Rectal smooth muscle tissue (tissue), 1 donor: ENCODE data around the gene HSPG2.
A peak's percentile ranks its signal among the peaks of the same experiment; 100 is the strongest.

ENCODE experiments used
- H3K27ac ChIP-seq: one replicate; pipeline ENCODE4 v1.7.0; 2013; ENCODE audit warnings: low read depth, low read length, inconsistent platforms
- H3K27me3 ChIP-seq: one replicate; pipeline ENCODE4 v1.7.0; 2013; ENCODE audit warnings: low read length; ENCODE audit not compliant: control insufficient read depth, insufficient read depth
- H3K36me3 ChIP-seq: one replicate; pipeline ENCODE4 v1.7.0; 2013; ENCODE audit warnings: low read length; ENCODE audit not compliant: control insufficient read depth, insufficient read depth
- H3K4me1 ChIP-seq: one replicate; pipeline ENCODE4 v1.7.0; 2013; ENCODE audit warnings: low read length; ENCODE audit not compliant: control insufficient read depth, insufficient read depth
- H3K4me3 ChIP-seq: one replicate; pipeline ENCODE4 v1.7.0; 2013; ENCODE audit warnings: low read length
- H3K9ac ChIP-seq: one replicate; pipeline ENCODE4 v1.7.0; 2013; ENCODE audit warnings: low read length

HSPG2 gene

GRCh38 chr1:21894034-21894881, 42.9 kb downstream of the HSPG2 start:
- Histone ChIP-seq H3K36me3 (peaks cover 33% of the 10 kb centered on the region), H3K4me1 (peaks cover 49% of the 10 kb centered on the region), H3K27me3 (no peaks in the 10 kb centered on the region), H3K4me3 (no peak overlapping the region), H3K9ac (peak overlapping the region; percentile 19), H3K27ac (peak overlapping the region; percentile 93)

- no peak overlapping the region for H3K4me3 ChIP-seq
- no peaks in the 10 kb centered on the region for H3K27me3 ChIP-seq
- H3K36me3 ChIP-seq: peaks cover 29% of the 10 kb centered on the region
- H3K9ac ChIP-seq: no peak overlapping the region
- H3K27ac ChIP-seq: peak overlapping the region; percentile 93
- peaks cover 43% of the 10 kb centered on the region for H3K4me1 ChIP-seq
Observed at GRCh38 chr1:21893046-21893805, 43.9 kb downstream of the HSPG2 start.

DNA sequence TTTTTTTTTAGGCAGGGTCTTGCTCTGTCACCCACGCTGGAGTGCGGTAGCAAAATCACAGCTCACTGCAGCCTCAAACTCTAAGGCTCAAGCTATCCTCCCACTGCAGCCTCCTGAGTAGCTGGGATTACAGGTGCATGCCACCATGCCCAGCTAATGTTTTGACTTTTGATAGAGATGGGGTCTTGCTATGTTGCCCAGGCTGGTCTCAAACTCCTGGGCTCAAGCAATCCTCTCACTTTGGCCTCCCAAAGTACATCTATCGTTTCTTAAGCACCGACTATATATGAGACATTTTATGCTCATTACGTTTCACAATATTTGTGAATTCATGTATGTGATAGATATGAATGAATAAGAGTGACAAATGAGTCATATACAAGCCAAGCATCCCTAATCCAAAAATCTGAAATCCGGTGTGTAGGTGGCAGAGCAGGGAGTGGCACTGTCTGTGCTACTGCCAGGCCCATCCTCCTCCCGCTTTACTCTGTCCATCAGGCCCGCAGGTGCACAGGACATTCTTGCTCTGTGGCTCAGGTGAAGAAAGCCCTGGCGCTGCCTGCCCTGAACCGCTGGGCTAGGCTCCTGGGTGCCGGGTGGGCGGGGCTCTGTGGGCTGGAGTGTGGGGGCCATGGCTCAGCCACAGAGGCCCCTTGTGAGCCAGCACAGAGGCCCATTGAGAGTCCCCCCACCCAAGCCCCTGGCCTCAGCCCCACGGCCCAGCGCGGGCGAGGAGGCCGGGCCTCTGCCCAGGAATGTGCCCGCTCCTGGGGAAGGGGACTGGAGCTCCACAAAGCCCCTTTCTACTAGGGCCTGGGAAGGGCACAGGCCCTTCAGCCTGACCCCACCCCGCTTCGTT, 45.3 kb downstream of the HSPG2 start:
- Histone ChIP-seq H3K36me3 (peaks cover 39% of the 10 kb centered on the region), H3K27me3 (no peaks in the 10 kb centered on the region), H3K4me3 (no peak overlapping the region), H3K4me1 (peaks cover 31% of the 10 kb centered on the region), H3K9ac (no peak overlapping the region), H3K27ac (no peak overlapping the region)

GRCh38 chr1:21891081-21891480, 46.0 kb downstream of the HSPG2 start:
- H3K27ac ChIP-seq: no peak overlapping the region
- peaks cover 46% of the 10 kb centered on the region for H3K36me3 ChIP-seq

DNA sequence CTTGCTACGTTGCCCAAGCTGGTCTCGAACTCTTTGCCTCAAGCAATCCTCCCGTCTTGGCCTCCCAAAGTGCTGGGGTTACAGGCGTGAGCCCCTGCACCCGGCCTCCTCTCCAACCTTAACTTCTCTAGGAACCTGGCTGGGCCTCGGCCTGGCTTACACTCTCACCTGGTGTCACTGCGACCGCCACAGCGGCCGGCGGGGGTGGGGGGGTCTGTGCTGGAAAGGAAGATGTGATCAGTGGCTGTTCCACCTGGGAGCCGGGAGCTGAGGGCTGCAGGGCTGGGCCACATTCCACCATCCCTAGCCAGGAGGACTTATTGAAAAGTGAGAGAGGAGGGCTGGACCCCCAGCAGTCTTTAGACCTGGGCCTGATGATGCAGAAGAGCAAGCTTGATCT, 48.6 kb downstream of the HSPG2 start:
- no peak overlapping the region for H3K27ac ChIP-seq
- H3K27me3 ChIP-seq: no peaks in the 10 kb centered on the region
- no peak overlapping the region for H3K4me3 ChIP-seq
- H3K36me3 ChIP-seq: peaks cover 45% of the 10 kb centered on the region
- H3K9ac ChIP-seq: no peak overlapping the region
- no peaks in the 10 kb centered on the region for H3K4me1 ChIP-seq

More at GRCh38 chr1:21891081-21891480, 46.0 kb downstream of the HSPG2 start:
- no peak overlapping the region for H3K4me3 ChIP-seq
- H3K9ac ChIP-seq: no peak overlapping the region
- peaks cover 23% of the 10 kb centered on the region for H3K4me1 ChIP-seq
- no peaks in the 10 kb centered on the region for H3K27me3 ChIP-seq

DNA sequence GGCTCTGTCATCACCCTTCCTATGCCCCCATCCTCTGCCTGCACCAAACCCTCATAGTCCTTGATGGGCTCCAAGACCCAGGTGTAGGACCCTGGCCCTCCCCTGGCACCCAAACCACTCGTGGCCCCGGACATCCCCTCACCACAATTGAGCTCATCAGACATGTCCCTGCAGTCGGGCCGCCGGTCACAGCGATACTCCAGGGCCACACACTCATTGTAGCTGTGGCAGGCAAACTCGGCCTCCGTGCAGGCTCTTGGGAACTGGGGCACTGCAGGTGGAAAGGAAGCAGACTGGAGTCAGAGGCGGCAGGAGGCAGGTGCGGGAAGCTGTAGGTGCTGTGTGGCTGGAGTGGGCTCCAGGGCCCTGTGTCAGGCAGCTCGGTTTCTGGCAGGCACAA, 49.3 kb downstream of the HSPG2 start:
- H3K9ac ChIP-seq: no peak overlapping the region
- H3K4me3 ChIP-seq: no peak overlapping the region
- no peak overlapping the region for H3K27ac ChIP-seq
- no peaks in the 10 kb centered on the region for H3K27me3 ChIP-seq
- peaks cover 49% of the 10 kb centered on the region for H3K36me3 ChIP-seq
- H3K4me1 ChIP-seq: no peaks in the 10 kb centered on the region

DNA sequence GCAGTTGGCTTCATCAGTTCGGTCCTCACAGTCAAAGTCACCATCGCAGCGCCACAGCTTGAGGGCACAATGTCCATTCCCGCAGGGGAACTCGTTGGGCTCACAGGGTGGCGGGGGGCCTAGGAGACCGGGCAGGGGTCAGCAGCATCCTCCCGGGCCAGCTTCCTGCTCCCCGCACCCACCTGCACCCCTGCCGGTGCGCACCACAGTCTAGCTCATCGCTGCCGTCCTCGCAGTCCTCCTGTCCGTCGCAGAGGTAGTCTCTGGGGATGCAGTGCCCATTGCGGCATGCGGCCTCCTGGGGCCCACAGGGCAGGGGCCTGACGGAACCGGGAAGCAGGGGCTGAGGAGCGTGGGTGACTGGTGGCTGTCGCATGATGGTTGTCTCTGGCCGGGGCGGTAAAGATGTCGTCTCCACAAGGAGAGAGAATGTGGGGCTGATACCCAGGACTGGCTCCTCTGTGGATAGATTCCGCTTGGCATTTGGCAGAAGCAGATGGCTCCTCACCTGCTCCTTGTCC, 49.8 kb downstream of the HSPG2 start:
- no peaks in the 10 kb centered on the region for H3K4me1 ChIP-seq
- no peak overlapping the region for H3K27ac ChIP-seq
- no peak overlapping the region for H3K9ac ChIP-seq
- peaks cover 49% of the 10 kb centered on the region for H3K36me3 ChIP-seq
- no peak overlapping the region for H3K4me3 ChIP-seq
- no peaks in the 10 kb centered on the region for H3K27me3 ChIP-seq

GRCh38 chr1:21886486-21887215, 50.5 kb downstream of the HSPG2 start:
- Histone ChIP-seq H3K36me3 (peaks cover 49% of the 10 kb centered on the region), H3K4me1 (no peaks in the 10 kb centered on the region), H3K27ac (no peak overlapping the region), H3K9ac (no peak overlapping the region), H3K27me3 (no peaks in the 10 kb centered on the region), H3K4me3 (no peak overlapping the region)

GRCh38 chr1:21885236-21886037, 51.7 kb downstream of the HSPG2 start:
- Histone ChIP-seq H3K36me3 (peaks cover 52% of the 10 kb centered on the region), H3K9ac (no peak overlapping the region), H3K27me3 (no peaks in the 10 kb centered on the region), H3K4me3 (no peak overlapping the region), H3K4me1 (no peaks in the 10 kb centered on the region), H3K27ac (no peak overlapping the region)

DNA sequence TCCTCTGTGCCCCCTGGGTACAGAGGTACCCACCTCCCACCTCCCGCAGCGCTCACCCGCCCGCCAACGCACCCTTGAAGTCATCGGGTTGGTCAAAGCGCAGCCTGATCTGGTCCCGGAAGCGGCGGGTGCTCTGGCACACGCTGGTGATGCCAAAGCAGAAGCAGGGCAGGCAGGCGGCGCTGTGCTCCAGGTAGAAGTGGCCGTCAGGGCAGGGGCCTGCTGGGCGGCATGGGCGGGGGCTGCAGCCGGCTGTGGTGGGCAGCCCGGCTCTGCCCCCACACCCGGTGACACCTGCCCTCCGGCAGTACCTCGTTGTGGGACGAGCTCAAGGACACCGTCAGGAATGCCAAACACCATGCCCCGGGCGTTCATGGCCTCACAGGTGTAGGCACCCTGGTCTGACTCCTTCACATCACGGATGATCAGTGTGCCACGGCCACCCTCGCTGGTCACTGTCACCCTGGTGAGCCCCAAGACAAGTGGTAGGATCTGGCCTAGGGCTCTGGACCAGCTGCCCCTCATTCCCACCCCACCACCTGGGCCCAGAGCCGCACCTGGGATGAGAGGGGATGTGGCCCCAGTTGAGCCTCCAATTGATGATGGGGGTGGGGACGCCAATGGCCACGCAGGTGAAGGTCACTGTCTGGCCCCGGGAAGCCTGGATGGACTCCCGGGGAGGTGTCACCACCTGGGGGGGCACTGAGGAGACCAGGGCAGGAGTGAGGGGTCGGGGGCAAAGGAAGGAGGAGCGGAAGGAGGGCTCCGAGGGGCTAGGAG, 52.5 kb downstream of the HSPG2 start:
- Histone ChIP-seq H3K27me3 (no peaks in the 10 kb centered on the region), H3K4me1 (no peaks in the 10 kb centered on the region), H3K9ac (no peak overlapping the region), H3K4me3 (no peak overlapping the region), H3K27ac (no peak overlapping the region), H3K36me3 (peaks cover 55% of the 10 kb centered on the region)
